Activated CD8-positive, alpha-beta T cell treated with anti-CD3 and anti-CD28 coated beads for 36 hours (primary cell): ENCODE measurements around the gene B3GALNT1. TPM values are rescaled to one million over a fixed set of nuclear protein-coding genes. Genes with fewer than 3 reads are reported as not detected.
A peak's percentile ranks its signal among the peaks of the same experiment; 100 is the strongest.
"Not testable (repeated sequence)": the region's sequence is repeated elsewhere in the genome, so short reads cannot be mapped to it uniquely, and the experiment has no call there.

Source experiments
- ATAC-seq: fragments of 200-7000 bp; cut with Tn5 transposase; one replicate; pipeline ENCODE4 v1.10.0; 2021; ENCODE audit warnings: mild to moderate bottlenecking, moderate library complexity
- CTCF ChIA-PET: fragments of 350-600 bp; sonication (Branson Sonifier 250); formaldehyde crosslinking; loops from one replicate; lab custom pipeline; 2021; ENCODE audit warnings: antibody characterized with exemption; lab: Charles Lee
- POLR2A ChIA-PET: fragments of 350-600 bp; sonication (Branson Sonifier 250); formaldehyde crosslinking; loops from one replicate; lab custom pipeline; 2021; ENCODE audit warnings: antibody characterized with exemption; lab: Charles Lee
- DNase-seq: peaks from one replicate; pipeline ENCODE4 v3.0.0-alpha.2; 2020
- H3K27ac Mint-ChIP-seq: one replicate; pipeline ENCODE4 v1.8.0; 2021; ENCODE audit warnings: mild to moderate bottlenecking, mixed read lengths
- H3K27me3 Mint-ChIP-seq: one replicate; pipeline ENCODE4 v1.8.0; 2021; ENCODE audit warnings: mixed read lengths
- H3K36me3 Mint-ChIP-seq: one replicate; pipeline ENCODE4 v1.8.0; 2021; ENCODE audit warnings: low read depth, mixed read lengths
- H3K4me1 Mint-ChIP-seq: one replicate; pipeline ENCODE4 v1.8.0; 2021; ENCODE audit warnings: low read depth, mixed read lengths
- H3K4me3 Mint-ChIP-seq: one replicate; pipeline ENCODE4 v1.8.0; 2021; ENCODE audit warnings: mild to moderate bottlenecking, moderate library complexity, mixed read lengths
- H3K9me3 Mint-ChIP-seq: one replicate; pipeline ENCODE4 v1.8.0; 2021; ENCODE audit warnings: mixed read lengths
- CTCF ChIP-seq: fragments of 200-600 bp; IDR thresholded peaks from one replicate; pipeline ENCODE4 v1.8.0; 2022; ENCODE audit warnings: antibody characterized with exemption, mild to moderate bottlenecking
- intact Hi-C: fragments of 100-400 bp; cut with micrococcal nuclease; formaldehyde crosslinking; loops from one replicate; pipeline ENCODE4 v1.10.0; 2022
- total RNA-seq, 2 experiments: library from RNA; stranded (reverse); gene quantifications; one replicate each; pipeline ENCODE4 v1.2.3, GENCODE V29; 2021

The B3GALNT1 gene
- total RNA-seq, 2 experiments from 2014 or later, result 2.2 to 3.2 TPM

DNA sequence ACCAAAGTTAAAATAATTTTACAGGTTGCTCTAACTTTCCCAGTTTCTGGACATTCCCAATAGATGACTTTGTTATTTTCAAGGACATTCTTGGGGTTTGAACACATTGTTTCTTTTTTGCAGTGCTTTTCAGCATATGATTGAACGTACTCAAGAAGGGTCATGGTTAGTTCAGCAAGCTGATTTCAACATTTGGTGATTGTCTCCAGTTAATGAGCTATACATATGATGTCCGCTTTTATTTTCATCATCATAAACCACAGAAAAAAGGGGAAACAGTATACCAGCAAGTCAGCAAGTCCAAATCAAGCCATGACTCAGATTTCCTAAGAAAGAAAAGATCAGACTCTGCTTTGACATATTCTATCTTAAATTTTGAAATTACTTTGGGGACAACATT, 69.4 kb downstream of the B3GALNT1 start:
- peaks cover 17% of the 10 kb centered on the region for H3K4me1 Mint-ChIP-seq
- ChIA-PET CTCF (interaction anchor here (0.7 to 1.1 kb wide), 2 partner anchors 106 to 141 kb away, joined by 3 read pairs; no protein-coding TSS in a partner anchor), POLR2A (interaction anchor here (0.6 to 1.6 kb wide), 2 partner anchors 55 to 550 kb away, joined by 3 to 4 read pairs; no protein-coding TSS in a partner anchor)
- no peak for TF ChIP-seq CTCF
- H3K4me3 Mint-ChIP-seq, result peak overlapping the region; percentile 22
- no peak for ATAC-seq
- no peaks in the 10 kb centered on the region for H3K27me3 Mint-ChIP-seq
- H3K36me3 Mint-ChIP-seq, result peaks cover 20% of the 10 kb centered on the region
- peaks cover 12% of the 10 kb centered on the region for H3K9me3 Mint-ChIP-seq
- peak overlapping the region; percentile 66 for H3K27ac Mint-ChIP-seq
- intact Hi-C loops, result loop anchor here (5.0 kb wide), 1 partner anchor 37 kb away; no protein-coding TSS in a partner anchor
- DNase-seq, result no peak

- ATAC-seq (peak; percentile 95), DNase-seq (peak; percentile 60)
- intact Hi-C loops, result loop anchor here (5.0 kb wide), 1 partner anchor 37 kb away; no protein-coding TSS in a partner anchor
- Mint-ChIP-seq H3K9me3 (peaks cover 12% of the 10 kb centered on the region), H3K27ac (peak overlapping the region; percentile 87), H3K4me3 (peak overlapping the region; percentile 26), H3K4me1 (peaks cover 17% of the 10 kb centered on the region), H3K36me3 (peaks cover 20% of the 10 kb centered on the region)
- H3K27me3 Mint-ChIP-seq, result not testable (repeated sequence)
- ChIA-PET POLR2A (interaction anchor here (1.6 kb wide), 1 partner anchor 54 kb away, joined by 4 read pairs; no protein-coding TSS in a partner anchor), CTCF (interaction anchor here (1.1 kb wide), 1 partner anchor 142 kb away, joined by 3 read pairs; no protein-coding TSS in a partner anchor)
Observed at GRCh38 chr3:161034913-161035550, 70.1 kb downstream of the B3GALNT1 start.

Other genes starting within 250 kb of the B3GALNT1 start
- 10 to 100 TPM; 73.0 to 74.9 TPM for gene NMD3, start 116.0 kb upstream of the B3GALNT1 start, total RNA-seq